ENCODE data around the gene PYM1.
"Not testable (repeated sequence)": the region's sequence is repeated elsewhere in the genome, so short reads cannot be mapped to it uniquely, and the experiment has no call there.

The PYM1 gene

GRCh38 chr12:55938826-55939501, 11.3 kb upstream of the PYM1 start:
- no peak for FAIRE-seq

- no peak for FAIRE-seq
Observed at GRCh38 chr12:55937981-55938380, 10.3 kb upstream of the PYM1 start.

GRCh38 chr12:55935738-55936151, 8.1 kb upstream of the PYM1 start:
- no peak for FAIRE-seq

GRCh38 chr12:55934773-55935172, 7.1 kb upstream of the PYM1 start:
- FAIRE-seq, result no peak

- FAIRE-seq, result no peak
Observed at GRCh38 chr12:55933799-55934742, 6.4 kb upstream of the PYM1 start.

- no peak for FAIRE-seq
Observed at GRCh38 chr12:55933169-55933798, 5.6 kb upstream of the PYM1 start.

- FAIRE-seq, result no peak
Observed at GRCh38 chr12:55932551-55932910, 4.8 kb upstream of the PYM1 start.

GRCh38 chr12:55931780-55932550, 4.3 kb upstream of the PYM1 start:
- no peak for FAIRE-seq

- no peak for FAIRE-seq
Observed at GRCh38 chr12:55931317-55931779, 3.7 kb upstream of the PYM1 start.

- no peak for FAIRE-seq
Observed at GRCh38 chr12:55930771-55931316, 3.1 kb upstream of the PYM1 start, which contains the start of gene DGKA. Gene DGKA (plus strand): TSS chr12:55931162. CDS start chr12:55936504, 5,342 bp downstream.

GRCh38 chr12:55929306-55929791, 1.7 kb upstream of the PYM1 start:
- FAIRE-seq, result no peak

- FAIRE-seq, result no peak
Observed at GRCh38 chr12:55926738-55927587, 731 bp downstream of the PYM1 start.

- FAIRE-seq, result no peak
Observed at GRCh38 chr12:55925870-55926737, 1.6 kb downstream of the PYM1 start.

GRCh38 chr12:55925371-55925770, 2.3 kb downstream of the PYM1 start:
- FAIRE-seq, result no peak

GRCh38 chr12:55923648-55924047, 4.0 kb downstream of the PYM1 start:
- not testable (repeated sequence) for FAIRE-seq

GRCh38 chr12:55922126-55922525, 5.6 kb downstream of the PYM1 start:
- no peak for FAIRE-seq

GRCh38 chr12:55919032-55919431, 8.7 kb downstream of the PYM1 start:
- FAIRE-seq, result not testable (repeated sequence)

- no peak for FAIRE-seq
Observed at GRCh38 chr12:55915482-55915859, 12.2 kb downstream of the PYM1 start.

- no peak for FAIRE-seq
Observed at GRCh38 chr12:55912908-55913307, 14.8 kb downstream of the PYM1 start.

GRCh38 chr12:55909513-55909884, 18.2 kb downstream of the PYM1 start:
- FAIRE-seq, result no peak

All from islet of Langerhans (tissue), 1 donor.